GM18909 (cell line): ENCODE measurements around the gene PSMA3.
"Not testable (repeated sequence)": the region's sequence is repeated elsewhere in the genome, so short reads cannot be mapped to it uniquely, and the experiment has no call there.

Experiments
- ATAC-seq: cut with Tn5 transposase; IDR thresholded peaks from one replicate; pipeline ENCODE4 v1.9.1; 2021; ENCODE audit warnings: mild to moderate bottlenecking; ENCODE audit not compliant: unreplicated experiment, poor library complexity

The PSMA3 gene

DNA sequence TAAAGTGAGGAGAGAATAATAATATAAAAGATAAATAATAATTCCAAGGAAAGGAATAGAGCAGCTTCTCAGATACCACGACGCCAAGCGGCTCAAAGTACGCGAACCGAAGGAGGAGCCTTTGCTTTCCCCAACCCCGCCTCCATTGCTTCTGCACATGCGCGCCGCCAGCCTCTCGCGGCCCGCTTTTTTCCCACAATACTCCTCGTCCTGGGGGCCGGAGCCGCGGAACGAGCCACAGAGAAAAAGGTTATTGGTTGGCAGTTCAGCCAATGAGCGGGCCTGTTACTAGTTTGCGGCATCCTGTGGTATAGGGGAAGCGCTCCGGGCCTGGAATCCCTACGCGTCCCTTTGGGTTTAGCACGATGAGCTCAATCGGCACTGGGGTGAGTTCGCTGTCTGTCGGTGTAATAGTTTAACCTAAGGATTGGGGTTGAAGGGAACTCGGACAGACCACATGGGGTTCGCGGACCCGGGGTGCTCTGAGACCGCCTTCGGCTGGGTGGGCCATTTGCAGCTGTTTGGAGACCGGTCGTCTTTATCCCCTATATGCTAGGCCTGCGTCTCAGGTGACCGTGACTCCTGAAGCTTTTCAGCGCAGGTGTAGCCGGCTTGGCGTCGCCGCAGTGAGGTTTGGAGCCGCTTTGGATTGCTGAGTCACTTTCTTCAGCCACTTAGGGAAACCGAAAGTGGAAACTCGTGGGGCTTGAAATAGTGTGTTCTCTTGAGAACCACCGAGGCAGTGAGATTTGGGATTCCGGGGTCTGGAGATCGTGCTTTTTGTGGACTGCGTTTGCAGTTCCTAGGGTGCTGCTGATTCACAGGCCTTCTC is at the start of gene PSMA3:
PSMA3 (plus strand) TSS at position 288 of the 832 bp plus-strand sequence; CDS start at position 366, 78 bp downstream.
- ATAC-seq = peak; percentile 90

DNA sequence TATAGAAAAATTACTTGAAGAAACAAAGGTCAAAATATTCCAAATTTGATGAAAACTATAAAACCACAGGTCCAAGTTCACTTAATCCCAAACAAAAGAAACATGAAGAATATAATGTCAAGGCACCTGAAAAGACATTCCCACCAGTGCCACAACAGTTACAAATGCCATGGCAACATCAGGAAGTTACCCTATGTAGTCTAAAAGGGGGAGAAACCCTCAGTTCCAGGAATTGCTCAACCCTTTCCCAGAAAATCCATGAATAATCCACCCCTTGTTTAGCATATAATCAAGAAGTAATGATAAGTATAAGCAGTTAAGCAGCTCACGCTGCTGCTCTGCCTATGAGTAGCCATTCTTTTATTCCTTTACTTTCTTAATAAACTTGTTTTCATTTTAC is 48.4 kb upstream of the PSMA3 start:
- no peak for ATAC-seq

DNA sequence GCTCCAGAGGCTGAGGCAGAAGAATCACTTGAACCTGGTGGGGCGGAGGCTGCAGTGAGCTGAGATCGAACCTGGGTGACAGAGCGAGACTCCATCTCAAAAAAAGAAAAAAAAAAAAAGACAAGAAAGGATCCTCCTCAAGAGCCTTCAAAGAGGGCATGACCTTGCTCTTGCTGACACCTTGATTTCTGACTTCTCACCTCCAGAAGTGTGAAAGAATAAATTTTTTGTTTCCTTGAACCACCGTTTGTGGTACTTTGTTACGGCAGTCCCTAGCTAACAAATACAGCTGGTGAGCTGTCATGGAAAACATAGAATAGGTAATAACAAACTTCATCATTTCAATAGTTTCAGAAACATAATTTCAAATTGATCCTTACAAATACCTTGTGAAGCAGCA is 46.6 kb upstream of the PSMA3 start:
- no peak for ATAC-seq

DNA sequence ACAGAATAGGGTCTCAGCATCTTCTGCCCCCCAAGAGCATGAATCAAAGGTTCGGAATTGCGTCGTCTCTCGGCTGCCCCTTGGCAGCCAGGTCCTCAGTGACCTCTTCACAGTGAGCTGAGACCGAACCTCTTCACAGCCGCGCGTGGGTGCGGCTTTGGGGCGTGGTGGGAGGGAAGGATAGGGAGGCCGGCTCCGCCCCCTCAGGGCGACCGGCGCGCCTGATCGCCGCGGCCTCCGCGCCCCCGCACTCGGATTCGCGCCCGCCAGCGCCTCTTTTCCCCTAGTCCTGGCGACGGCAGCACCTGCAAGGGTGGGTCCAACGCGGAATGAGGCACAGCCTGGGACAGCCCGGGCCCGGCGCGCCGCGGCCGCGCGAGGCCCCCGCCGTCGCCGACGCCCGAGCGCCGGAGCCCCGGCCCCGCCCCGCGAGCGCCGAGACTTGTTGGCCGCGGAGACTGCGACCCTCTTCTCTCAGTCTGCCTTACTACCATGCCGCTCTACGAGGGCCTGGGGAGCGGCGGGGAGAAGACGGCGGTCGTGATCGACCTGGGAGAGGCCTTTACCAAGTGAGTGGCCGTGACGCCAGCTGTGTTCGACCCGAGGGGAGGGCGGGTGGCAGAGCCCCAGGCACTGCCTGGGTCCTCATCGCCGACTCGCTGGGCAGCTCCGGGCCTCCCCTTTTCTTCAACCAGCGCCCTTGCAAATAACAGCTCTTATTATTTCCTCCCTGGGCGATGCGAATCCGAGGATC is 44.7 kb upstream of the PSMA3 start, which contains the start of gene ACTR10:
ACTR10 (plus strand) TSS at position 424 of the 754 bp plus-strand sequence; CDS start at position 493, 69 bp downstream.
- peak; percentile 95 for ATAC-seq

DNA sequence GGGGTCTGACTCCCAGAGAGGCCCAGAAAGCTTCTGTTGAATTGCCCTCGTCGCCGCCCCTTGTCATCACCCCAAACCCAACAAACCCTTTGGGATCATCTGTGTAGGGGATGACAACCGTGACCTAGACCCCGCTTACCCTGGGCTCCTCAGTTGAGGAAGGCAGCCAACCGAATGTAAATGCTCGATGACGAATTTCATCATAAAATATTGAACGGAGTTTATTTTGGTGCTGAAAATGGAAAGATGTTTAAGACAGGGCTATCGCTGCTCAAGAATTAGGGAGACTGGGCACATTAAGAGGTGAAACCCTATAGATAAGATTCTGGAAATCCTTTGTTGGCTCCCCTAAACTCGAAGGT is 44.2 kb upstream of the PSMA3 start:
- ATAC-seq = peak; percentile 12

DNA sequence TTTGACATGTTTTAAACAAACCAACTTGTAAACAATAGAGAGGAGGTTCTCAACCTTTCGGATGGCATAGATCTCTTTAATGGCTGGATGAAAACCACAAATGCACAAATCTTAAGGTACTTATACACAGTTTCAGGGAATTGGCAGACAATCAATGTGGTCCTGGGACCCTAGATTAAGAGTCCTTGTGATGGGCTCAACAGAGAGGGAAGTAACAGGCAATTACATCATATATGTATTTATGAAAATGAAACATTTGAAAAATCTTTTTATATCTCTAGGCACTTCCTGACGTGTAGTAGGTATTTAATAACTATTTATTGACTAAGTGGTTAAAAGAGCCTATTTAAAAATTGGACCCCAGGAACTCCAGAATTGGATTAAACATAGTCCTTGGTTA is 43.8 kb upstream of the PSMA3 start:
- no peak for ATAC-seq

DNA sequence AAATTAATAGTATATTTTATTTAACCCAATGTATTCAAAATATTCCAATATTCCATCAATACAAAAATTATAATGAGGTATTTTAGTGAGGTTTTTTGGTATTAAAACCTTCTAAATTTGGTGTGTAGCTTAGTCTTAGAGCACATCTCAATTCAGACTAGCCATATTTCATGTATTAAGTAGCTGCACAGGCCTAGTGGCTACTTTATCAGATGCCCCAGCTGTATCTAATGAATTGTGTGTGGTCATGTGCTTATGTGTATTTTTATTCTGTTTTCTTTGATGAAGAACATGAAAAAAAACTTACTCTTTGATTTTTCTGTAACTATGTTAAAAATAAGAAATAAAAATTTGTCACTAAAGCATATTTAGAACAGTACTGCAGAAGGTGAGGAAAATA is 31.5 kb upstream of the PSMA3 start:
- no peak for ATAC-seq

DNA sequence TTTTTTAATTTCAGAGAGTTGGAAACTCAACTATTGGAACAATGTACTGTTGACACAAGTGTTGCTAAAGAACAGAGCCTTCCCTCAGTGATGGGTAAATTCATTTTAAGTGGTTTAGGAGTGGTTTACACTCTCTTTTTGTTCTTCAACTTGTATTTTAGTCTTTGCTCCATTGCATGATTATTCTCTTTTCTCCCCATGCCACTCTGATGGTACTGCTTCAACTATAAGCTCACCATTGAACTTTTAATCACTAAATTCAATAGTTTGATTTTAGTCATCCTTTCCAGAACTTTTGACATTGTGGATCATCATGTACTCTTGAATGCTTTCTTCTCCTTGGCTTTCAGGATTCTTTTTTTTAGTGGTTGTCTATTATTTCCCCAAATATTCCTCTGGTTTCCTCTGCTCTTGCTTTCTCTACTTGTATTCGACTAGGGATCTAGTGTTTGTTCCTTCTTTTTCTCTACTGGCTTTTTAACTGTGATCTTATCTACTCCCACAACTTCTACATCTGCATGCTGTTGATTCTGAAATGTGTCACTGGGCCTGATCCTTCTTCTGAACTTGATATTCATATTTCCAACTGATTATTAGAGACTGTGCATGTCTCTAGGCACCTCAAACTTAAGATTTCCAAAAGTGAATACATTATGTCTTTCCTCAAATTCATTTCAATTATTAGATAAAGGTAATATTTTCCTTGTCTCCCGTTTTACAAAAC is 29.3 kb upstream of the PSMA3 start:
- no peak for ATAC-seq

DNA sequence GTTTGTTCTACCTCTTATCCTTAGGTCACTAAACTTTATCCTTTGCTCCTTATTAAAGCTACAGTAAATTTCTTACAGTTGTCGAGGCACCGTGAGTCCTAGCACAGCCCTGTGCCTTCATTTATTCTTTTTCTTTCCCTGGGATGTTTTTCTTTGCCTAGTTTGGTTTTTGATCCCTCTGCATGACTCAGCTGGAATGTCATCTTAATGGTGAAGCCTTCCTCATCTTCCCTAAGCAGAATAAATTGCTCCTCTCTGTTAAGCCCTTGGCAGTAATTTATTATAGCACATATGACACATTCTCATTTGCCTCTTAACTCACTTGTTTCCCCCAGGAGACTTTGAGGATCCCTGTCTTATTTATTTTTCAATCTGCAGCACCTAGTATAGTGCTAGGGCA is 28.1 kb upstream of the PSMA3 start:
- no peak for ATAC-seq

DNA sequence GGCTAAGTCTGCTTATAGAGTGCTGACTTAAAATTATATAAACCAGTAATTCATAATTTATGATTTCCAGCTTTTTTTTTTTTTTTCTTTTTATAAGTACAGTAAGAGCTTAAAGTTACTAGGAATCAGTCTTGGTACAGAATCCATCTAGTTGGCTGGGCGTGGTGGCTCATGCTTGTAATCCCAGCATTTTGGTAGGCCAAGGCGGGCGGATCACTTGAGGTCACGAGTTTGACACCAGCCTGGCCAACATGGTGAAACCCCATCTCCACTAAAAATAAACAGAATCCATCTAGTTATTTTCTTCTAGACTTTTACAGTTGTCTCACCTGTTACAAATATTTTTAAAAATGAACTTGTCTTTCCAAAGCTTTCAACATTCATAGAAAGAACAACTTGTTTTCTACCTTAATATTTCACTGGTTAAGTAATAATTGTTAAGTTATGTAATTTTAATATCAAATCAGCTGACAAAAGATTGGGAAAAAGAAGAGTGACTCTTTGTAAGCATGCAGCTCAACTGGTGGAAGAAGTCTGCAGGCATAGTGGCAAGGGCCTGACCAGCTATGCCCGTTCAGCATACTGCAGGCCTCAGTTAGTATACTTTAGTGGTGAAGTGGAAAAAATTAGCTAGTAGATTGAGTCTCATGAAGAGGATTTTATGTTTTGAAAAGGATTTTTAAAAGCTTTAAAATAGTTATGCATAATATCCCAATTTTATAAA is 17.4 kb upstream of the PSMA3 start:
- no peak for ATAC-seq

DNA sequence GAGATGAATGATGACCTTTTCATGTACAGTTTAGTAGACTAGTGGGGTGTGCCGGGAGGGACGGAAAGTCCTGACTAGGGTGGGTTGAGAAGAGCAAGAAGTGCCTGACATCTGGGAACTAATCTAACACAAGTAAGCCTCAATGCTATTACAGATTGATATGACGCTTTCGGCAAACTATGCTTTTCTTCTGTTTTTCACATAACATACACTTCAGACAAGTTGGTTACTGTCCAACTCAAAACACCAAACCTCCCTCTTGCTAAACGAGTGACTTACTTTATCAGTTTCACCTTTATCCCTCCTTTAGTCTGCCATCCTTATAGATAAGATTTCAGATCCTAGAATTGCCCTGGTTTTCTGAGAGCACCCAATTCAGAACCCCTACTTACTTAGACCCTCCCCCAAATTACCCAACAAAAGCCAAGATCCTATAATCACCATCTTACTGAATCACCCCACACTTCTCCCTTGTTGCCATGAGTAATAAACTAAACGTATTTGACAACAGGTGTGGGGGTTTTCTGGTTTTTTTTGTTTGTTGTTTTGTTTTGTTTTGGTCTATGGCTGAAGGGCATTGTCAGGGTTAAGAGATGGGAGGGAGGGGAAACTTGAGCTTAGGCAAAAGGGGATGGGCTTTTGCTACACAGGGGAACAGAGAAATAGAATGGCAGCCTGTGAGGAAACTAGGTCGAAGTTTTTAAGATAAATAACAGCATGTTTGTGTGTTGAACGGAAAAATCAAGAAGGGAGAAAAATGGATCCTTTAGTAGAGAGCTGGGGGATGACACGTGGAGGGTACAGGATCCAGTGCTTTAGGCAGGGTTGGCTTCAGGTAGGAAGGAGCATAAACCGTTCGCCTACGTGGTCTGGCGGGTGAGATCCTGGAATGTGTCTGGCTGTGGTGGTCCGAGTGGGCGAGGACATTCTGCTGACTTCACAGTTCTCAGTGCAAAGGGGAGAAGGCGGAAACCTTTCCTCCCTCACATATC is 6.1 kb upstream of the PSMA3 start:
- peak; percentile 42 for ATAC-seq

DNA sequence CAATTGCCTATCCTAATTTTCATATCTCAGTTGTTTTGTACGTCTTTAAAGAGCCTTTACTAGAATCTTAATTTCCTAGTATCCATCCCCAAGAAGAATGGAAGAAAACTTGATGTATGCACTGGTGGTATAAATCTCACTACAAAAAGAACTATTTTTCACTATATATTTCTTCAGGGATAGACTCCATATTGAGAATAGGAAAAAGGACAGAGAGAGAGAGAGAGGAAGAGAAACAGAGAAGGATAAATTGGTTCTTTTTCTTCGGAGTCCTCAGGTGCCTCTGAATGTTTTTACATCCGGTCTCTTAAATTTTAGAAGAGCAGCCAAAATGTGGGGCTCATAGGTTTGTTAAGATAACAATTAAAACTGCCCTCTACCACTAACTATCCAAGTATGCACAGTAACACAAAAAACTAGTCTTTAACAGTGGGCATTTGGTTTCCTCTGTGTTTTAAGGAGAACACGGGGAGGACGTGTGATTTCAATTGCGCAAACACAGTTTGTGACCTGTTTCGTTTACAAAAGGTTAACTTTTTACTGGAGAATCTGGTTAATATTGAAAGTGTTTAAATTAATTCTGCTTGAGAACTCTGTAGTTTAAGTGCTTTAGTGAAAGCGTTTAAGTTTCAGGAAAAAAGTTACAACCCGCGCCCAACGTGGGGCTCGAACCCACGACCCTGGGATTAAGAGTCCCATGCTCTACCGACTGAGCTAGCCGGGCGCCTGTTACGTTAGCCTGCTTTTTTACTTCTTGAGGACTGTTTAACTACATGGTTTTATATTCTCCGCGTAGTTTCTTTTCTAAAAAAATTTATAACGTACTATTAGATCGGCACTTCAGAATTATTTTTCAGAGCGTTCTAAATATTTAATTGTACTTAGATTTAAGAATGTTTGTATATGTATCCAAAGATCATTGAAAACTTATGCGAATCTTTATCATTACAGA is 5.1 kb upstream of the PSMA3 start:
- ATAC-seq = peak; percentile 17

DNA sequence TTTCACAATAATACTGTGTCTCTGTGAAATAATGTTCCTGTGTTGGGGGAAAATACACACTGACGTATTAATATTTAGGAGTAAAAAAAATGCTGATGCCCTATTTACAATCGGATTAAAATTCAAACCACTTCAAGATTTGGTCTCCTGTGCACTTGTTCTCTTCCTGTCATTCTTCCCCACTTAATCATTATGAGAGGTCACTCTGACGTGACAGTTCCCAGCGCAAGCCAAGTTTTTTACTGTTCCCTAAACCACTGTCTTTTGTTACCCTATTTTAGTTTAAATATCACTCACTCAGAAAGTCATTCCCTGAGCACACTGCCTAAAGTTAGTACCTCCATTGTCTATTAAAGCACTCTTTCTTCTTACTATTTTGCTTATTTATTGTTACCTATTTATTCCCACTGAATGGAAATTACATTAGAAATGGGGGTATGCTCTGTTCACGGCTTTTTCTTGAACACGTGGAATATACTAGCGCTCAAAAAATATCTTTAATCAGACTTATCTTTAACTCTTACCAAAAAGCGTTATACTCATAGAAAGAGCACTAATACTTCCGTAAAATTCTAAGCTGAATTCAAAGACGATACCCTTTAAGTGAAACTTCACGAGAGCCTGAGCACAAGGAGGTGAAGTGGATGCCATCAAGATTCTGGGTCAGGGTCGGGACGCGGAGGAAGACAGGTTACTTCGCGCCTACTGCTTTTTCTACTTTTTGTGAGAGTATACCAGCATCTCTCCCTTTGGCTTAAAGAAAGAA is 670 bp upstream of the PSMA3 start:
- ATAC-seq = peak; percentile 46

DNA sequence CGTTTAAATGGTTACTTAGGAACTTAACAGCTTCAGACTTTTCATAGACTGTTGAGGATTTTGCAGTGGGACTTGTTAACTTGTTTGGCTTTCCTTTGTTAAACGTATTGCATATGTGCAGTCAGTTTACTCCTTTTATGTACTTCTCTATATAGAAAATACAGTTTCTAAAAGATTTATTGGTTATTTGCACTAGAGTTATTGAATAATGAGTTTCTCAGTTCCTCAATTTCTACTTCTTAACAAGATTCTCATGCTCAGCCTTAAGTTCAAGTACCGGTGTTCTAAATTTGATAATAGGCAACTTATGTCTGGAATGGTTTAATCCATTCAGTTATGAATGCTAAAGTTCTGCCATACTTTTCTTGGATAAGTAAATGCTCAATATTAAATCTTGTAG is 919 bp downstream of the PSMA3 start:
- ATAC-seq = no peak

DNA sequence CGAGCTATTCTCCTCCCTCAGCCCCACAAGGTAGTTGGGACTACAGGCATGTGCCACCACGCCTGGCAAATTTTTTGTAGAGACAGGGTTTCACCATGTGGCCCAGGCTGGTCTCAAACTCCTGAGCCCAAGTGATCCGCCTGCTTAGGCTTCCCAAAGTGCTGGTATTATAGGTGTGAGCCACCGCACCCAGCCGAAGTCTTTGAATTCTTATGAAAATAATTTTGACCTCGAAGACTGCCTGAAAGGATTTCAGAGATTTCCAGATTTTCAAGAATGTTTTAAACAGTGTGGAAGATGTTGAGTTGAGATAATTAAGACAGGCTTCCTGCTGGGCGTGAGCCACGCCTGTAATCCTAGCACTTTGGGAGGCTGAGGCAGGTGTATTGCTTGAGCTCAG is 5.0 kb downstream of the PSMA3 start:
- no peak for ATAC-seq

DNA sequence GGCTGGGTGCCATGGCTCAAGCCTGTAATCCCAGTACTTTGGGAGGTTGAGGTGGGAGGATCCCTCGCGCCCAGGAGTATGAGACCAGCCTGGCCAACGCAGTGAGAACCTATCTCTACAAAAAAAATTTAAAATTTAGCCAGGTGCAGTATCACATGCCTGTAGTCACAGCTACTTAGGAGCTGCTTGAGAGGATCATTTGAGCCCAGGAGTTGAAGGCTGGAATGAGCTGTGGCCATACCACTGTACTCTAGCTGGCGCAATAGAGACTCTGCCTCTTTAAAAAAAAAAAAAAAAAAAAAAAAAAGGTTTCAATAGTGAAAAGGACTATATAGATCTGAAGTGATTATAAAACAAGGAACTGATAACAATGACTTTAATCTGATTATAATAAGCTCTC is 13.5 kb downstream of the PSMA3 start:
- no peak for ATAC-seq

DNA sequence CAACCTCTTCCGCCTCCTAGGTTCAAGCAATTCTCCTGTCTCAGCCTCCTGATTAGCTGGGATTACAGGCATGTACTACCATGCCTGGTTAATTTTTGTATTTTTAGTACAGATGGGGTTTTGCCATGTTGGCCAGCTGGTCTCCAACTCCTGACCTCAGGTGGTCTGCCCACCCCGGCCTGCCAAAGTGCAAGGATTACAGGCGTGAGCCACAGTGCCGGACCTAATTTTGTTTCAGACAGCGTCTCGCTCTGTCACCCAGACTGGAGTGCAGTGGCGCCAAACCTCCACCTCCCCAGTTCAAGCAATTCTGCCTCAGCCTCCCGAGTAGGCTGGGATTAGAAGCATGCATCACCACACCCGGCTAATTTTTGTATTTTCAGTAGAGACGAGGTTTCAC is 17.4 kb downstream of the PSMA3 start:
- ATAC-seq = not testable (repeated sequence)
